Retinal pigment epithelial cell (primary cell): ENCODE results near the gene SYNRG.
"Not testable (repeated sequence)": the region's sequence is repeated elsewhere in the genome, so short reads cannot be mapped to it uniquely, and the experiment has no call there.

Experiments
- DNase-seq: peaks from one replicate; pipeline ENCODE4 v3.0.0-alpha.2; 2010; ENCODE audit warnings: low read depth
- H3K4me3 ChIP-seq: 2 replicates; pipeline ENCODE4 v1.5.1; 2011; ENCODE audit warnings: mild to moderate bottlenecking, low read length, control low read depth, moderate library complexity
- TF ChIP-seq, protein P1 (sequence below): conservative IDR thresholded peaks from 2 replicates; pipeline ENCODE4 v1.5.1; 2011; ENCODE audit warnings: low read depth, low read length, control low read depth, inconsistent platforms

Gene SYNRG

DNA sequence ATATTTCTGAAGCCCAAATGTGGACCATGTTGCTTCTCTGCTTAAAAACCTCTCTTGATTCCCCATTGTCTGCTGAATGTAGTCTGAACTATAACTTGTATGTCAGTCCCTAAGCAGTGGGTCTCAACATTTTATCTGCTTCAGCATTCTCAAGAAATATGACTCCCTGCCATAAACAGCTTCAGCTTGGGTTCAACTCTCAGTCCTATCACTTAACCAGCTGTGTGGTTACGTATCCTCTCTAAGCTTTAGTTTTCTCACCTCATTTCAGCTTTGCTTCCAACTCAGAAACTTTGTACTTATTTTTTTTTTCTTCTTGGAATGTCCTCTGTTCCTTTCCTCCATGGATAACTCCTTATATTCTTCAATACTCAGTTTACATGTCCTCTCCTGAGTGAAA, 38.6 kb upstream of the SYNRG start:
- DNase-seq, result no peak
- TF ChIP-seq, protein P1, sequence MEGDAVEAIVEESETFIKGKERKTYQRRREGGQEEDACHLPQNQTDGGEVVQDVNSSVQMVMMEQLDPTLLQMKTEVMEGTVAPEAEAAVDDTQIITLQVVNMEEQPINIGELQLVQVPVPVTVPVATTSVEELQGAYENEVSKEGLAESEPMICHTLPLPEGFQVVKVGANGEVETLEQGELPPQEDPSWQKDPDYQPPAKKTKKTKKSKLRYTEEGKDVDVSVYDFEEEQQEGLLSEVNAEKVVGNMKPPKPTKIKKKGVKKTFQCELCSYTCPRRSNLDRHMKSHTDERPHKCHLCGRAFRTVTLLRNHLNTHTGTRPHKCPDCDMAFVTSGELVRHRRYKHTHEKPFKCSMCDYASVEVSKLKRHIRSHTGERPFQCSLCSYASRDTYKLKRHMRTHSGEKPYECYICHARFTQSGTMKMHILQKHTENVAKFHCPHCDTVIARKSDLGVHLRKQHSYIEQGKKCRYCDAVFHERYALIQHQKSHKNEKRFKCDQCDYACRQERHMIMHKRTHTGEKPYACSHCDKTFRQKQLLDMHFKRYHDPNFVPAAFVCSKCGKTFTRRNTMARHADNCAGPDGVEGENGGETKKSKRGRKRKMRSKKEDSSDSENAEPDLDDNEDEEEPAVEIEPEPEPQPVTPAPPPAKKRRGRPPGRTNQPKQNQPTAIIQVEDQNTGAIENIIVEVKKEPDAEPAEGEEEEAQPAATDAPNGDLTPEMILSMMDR, result no peak
- no peak overlapping the region for H3K4me3 ChIP-seq

DNA sequence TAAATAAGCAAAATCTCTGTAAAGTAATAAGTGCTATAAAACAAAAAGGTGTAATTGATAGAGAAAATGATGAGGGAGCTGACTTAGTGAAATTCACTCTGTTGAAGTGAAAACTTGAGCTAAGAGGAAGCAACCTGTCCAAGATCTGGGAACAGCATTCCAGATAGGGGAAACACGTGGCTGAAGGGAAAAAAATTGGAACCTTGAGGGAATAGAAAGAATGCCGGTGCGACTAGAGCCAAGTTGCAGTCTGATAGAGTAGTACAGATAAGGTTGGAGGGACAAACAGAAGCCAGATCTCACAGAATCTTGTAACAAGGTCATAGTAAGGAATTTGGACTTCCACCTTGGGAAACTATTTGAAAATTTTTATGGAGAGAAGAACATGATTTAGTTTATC, 34.7 kb upstream of the SYNRG start:
- TF ChIP-seq, protein P1, result no peak
- DNase-seq, result no peak
- H3K4me3 ChIP-seq, result peak overlapping the region; percentile 81

DNA sequence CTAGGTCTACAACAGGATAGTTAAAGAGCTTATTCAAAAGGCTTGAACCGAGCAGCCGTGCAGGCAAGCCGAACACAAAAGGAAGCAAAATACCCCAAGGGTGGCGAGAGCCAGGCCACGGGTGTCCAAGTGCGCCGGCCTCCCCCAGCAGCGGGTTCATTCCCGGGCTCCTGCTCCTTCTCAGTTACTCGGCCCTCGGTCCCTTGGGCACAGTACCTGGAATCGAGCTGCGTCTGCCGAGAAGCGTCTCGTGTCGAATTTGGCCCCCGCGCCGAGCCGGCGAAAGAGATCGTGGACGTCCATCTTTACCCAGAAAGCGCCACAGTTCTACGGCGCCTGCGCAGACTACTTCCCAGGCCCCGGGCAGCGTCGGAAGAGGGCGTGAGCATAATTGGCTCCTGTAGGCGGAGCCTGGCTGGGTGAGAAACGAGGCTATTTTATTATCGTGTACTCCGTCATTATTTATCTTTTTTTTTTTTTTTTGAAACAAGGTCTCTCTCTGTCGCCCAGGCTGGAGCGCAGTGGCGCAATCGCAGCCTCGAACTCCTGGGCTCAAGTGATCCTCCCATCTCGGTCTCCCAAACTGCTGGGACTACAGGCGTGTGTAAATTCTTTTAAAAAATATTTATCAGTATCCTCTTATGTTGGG, 34.0 kb upstream of the SYNRG start, which contains the start of gene DDX52:
Gene DDX52 (minus strand): TSS at position 329 of the 649 bp plus-strand sequence. CDS start 26 bp downstream, at position 303.
- peak; percentile 56 for DNase-seq
- TF ChIP-seq, protein P1, result peak; percentile 19
- H3K4me3 ChIP-seq, result peak within 1 kb of the TSS; percentile 81

DNA sequence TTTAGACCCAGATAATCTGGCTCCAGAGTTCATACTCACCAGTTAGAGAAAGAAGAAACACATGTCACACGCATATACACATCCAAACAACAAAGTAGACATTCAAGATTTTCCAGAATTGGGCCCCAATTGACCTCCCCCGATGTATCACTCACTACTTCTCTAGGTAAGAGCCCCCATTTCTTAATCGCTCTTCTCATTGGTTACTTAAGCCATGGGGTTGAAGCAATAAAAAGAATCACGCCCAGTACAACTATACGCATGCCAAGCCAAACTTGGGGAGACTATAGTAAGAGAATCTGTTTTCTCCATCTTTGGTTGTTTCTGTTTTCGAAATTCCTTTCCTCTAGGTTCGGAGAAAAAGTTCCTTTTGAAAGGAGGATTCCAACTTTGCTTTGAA, 33.5 kb upstream of the SYNRG start:
- TF ChIP-seq, protein P1, result no peak
- H3K4me3 ChIP-seq, result peak overlapping the region; percentile 81
- DNase-seq, result no peak

DNA sequence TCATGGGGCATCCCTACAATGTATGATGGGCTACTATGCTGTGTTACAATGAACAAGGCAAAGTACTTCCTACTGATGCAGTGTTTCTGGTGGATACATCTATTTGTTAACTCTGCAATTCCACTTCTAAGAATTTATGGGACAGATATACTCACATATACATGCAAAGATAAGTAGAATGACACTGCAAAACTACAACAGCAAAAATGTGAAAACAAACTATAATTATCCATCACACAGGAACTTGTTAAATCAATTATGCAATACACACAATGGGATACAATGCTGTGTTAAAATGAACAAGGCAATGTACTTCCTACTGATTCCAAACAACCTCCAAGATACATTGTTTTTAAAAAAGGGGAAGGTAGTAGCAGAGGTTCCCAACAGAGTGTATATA, 30.8 kb upstream of the SYNRG start:
- DNase-seq, result no peak
- H3K4me3 ChIP-seq, result no peak overlapping the region
- TF ChIP-seq, protein P1, result no peak

DNA sequence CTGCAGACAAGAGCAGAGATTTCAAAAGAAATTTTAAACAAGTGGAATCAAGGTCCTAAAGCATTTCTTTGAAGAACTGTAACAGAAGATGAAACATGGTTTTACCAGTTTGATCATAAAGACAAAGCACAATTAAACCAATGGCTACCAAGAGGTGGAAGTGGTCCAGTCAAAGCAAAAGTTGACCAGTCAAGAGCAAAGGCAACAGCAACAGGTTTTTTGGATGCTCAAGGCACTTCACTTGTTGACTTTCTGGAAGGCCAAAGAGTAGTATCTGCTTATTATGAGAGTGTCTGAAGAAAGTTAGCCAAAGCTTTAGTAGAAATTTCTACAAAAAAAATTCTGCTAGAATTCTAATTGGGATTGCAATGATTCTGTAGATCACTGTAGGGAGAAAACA, 28.7 kb upstream of the SYNRG start:
- DNase-seq, result no peak
- TF ChIP-seq, protein P1, result no peak
- H3K4me3 ChIP-seq, result no peak overlapping the region

DNA sequence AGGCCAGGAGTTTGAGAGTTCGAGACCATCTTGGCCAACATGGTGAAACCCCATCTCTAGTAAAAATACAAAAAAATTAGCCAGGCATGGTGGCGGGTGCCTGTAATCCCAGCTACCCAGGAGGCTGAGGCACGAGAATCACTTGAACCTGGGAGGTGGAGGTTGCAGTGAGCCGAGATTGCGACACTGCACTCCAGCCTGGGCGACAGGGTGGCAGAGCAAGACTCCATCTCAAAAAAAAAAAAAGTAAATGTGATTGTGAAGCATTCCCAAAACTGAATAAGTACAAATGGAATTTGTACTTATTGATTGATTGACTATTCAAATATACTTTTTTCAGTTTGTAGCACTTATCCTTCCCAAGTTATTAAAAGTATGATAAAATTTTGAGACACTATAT, 7.2 kb upstream of the SYNRG start:
- DNase-seq, H3K4me3 ChIP-seq: not testable (repeated sequence)
